Thyroid gland (tissue), 4 donors: ENCODE data around the gene TNFSF8.

ENCODE experiments used
- POLR2A ChIP-seq, 2 donors: fragments of 450-650 bp; IDR thresholded peaks; one replicate each; pipeline ENCODE4 v1.6.1; 2017; ENCODE audit warnings: antibody characterized with exemption in 2 of 2, mild to moderate bottlenecking in 2 of 2, moderate library complexity in 1 of 2
- TF ChIP-seq, protein P1 (sequence below), 6 experiments: fragments of 200-600 bp in 3 of 6; fragments of 450-650 bp in 3 of 6; sonication (generic) in 3 of 6; IDR thresholded peaks; one replicate each; pipeline ENCODE4 v1.5.1; 2016 to 2019; ENCODE audit warnings: antibody characterized with exemption in 6 of 6, mild to moderate bottlenecking in 2 of 6, inconsistent platforms in 1 of 6, moderate library complexity in 1 of 6

DNA sequence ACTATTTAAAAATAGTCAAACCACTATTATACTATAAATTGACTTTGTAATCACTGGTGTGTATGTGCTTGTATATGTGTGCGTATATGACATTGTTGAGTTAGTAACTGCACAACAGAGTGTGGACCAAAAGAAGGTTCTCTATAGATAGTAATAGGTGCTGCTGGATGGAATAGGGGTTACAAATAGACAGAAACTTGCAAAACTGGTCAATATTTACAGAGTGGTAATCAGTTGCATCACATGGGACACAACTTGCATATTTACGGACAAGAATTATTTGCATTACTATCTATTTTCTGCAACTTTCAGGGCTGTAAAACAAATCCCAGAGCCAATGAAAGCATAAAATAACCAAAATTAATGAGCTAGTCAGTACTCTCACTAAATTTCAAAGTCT, 42.4 kb downstream of the TNFSF8 start:
- TF ChIP-seq POLR2A (IDR thresholded peaks at IDR 0.05), result no peak
- TF ChIP-seq, protein P1, sequence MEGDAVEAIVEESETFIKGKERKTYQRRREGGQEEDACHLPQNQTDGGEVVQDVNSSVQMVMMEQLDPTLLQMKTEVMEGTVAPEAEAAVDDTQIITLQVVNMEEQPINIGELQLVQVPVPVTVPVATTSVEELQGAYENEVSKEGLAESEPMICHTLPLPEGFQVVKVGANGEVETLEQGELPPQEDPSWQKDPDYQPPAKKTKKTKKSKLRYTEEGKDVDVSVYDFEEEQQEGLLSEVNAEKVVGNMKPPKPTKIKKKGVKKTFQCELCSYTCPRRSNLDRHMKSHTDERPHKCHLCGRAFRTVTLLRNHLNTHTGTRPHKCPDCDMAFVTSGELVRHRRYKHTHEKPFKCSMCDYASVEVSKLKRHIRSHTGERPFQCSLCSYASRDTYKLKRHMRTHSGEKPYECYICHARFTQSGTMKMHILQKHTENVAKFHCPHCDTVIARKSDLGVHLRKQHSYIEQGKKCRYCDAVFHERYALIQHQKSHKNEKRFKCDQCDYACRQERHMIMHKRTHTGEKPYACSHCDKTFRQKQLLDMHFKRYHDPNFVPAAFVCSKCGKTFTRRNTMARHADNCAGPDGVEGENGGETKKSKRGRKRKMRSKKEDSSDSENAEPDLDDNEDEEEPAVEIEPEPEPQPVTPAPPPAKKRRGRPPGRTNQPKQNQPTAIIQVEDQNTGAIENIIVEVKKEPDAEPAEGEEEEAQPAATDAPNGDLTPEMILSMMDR (IDR thresholded peaks at IDR 0.05), result no peak
